ENCODE data around the gene MCTP2. TPM values are rescaled to one million over a fixed set of nuclear protein-coding genes. Genes with fewer than 3 reads are reported as not detected.
"Not testable (repeated sequence)": the region's sequence is repeated elsewhere in the genome, so short reads cannot be mapped to it uniquely, and the experiment has no call there.

The MCTP2 gene
- polyA plus RNA-seq, 3 donors: 2.4 to 7.4 (median 7.3) TPM

DNA sequence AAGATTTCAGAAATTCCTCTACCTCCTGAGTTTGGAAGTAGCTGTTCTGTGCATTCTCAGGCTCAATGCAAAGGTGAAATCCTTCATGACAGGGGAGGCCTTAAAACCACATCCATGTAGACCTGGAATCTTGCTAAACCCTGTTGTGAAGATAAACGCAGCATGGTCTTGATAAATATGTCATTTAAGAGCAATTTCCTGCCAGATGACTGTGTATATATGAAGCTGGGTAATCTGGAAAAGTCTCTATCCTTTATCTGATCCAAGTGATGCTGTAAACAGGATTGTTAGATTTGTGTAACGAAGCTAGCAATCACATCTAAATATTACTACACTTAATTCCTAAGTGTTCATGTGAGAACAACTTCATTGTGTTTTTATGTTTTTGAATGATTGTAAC is 9.1 kb downstream of the MCTP2 start:
- Mint-ChIP-seq H3K27me3 (ENCODE audit: low read depth in 3 of 3) (peaks cover 0 to 2% (median 0%) of the 10 kb centered on the region in 3 donors), H3K9me3 (no peaks in the 10 kb centered on the region), H3K4me3 (no peak overlapping the region), H3K36me3 (peaks cover 9 to 12% of the 10 kb centered on the region in 2 donors), H3K27ac (no peak overlapping the region), H3K4me1 (peaks cover 23% of the 10 kb centered on the region)
- no peaks in the 10 kb centered on the region for H3K9me3 ChIP-seq (replicated peaks in 1 of 2; ENCODE audit: control insufficient read depth in 1 of 2, insufficient read depth in 1 of 2, low read length in 2 of 2)
- H3K4me2 ChIP-seq (replicated peaks; ENCODE audit: extremely low read depth, low read length, poor library complexity, severe bottlenecking): no peak overlapping the region
- no peaks in the 10 kb centered on the region for H3K36me3 ChIP-seq (replicated peaks in 1 of 2; ENCODE audit: control insufficient read depth in 1 of 2, insufficient read depth in 2 of 2, low read length in 2 of 2)
- H3K79me2 ChIP-seq (ENCODE audit: insufficient read depth, low read length): peaks cover 54% of the 10 kb centered on the region
- intact Hi-C loops (cut with micrococcal nuclease): no loop called here
- H4K20me1 ChIP-seq (ENCODE audit: insufficient read depth, low read length): peaks cover 4% of the 10 kb centered on the region
- no peak overlapping the region for H2AFZ ChIP-seq (ENCODE audit: insufficient read depth, low read depth, low read length, poor library complexity, severe bottlenecking)
- peaks cover 10 to 15% of the 10 kb centered on the region in 2 donors for H3K4me1 ChIP-seq (ENCODE audit: control insufficient read depth in 1 of 2, insufficient read depth in 2 of 2, low read length in 2 of 2)
- no peak overlapping the region for H3K4me3 ChIP-seq (replicated peaks in 1 of 3; ENCODE audit: low read depth in 2 of 3, low read length in 3 of 3)
- no CpG with 5 or more reads among the region's 2 CpGs for WGBS (ENCODE audit: insufficient coverage)
- no peaks in the 10 kb centered on the region for H3K27me3 ChIP-seq (ENCODE audit: control insufficient read depth in 2 of 2, insufficient read depth in 2 of 2, low read length in 2 of 2)
- no peak overlapping the region for H3K27ac ChIP-seq (ENCODE audit: low read depth in 1 of 2, low read length in 2 of 2)
- no peak overlapping the region for H3K9ac ChIP-seq (ENCODE audit: insufficient read depth, low read length, poor library complexity, severe bottlenecking)
- no peak for DNase-seq
- TF ChIP-seq, protein P1, sequence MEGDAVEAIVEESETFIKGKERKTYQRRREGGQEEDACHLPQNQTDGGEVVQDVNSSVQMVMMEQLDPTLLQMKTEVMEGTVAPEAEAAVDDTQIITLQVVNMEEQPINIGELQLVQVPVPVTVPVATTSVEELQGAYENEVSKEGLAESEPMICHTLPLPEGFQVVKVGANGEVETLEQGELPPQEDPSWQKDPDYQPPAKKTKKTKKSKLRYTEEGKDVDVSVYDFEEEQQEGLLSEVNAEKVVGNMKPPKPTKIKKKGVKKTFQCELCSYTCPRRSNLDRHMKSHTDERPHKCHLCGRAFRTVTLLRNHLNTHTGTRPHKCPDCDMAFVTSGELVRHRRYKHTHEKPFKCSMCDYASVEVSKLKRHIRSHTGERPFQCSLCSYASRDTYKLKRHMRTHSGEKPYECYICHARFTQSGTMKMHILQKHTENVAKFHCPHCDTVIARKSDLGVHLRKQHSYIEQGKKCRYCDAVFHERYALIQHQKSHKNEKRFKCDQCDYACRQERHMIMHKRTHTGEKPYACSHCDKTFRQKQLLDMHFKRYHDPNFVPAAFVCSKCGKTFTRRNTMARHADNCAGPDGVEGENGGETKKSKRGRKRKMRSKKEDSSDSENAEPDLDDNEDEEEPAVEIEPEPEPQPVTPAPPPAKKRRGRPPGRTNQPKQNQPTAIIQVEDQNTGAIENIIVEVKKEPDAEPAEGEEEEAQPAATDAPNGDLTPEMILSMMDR (IDR thresholded peaks at IDR 0.05): no peak

DNA sequence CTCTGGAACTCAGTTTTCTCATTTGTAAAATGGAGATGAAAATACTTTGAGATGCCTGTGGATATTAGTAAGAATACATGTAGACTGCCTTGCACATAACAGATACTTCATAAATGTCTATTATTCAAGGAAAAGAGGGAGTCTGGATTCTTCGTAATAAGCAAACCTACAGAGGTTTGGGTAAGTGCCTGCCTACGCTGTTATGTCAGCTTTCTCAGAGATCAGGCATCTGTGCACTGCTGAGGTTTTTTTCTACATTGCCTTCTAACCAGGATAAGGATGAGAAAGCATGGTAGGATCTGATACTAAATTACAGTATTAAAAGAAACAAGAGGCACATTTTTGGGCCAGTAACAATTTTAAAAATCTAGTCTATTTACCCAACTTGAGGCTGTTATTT is 10.9 kb downstream of the MCTP2 start:
- peaks cover 0 to 2% (median 0%) of the 10 kb centered on the region in 3 donors for H3K27me3 Mint-ChIP-seq (ENCODE audit: low read depth in 3 of 3)
- H3K27me3 ChIP-seq (ENCODE audit: control insufficient read depth in 2 of 2, insufficient read depth in 2 of 2, low read length in 2 of 2): no peaks in the 10 kb centered on the region
- no peak overlapping the region for H3K4me2 ChIP-seq (replicated peaks; ENCODE audit: extremely low read depth, low read length, poor library complexity, severe bottlenecking)
- peaks cover 4% of the 10 kb centered on the region for H4K20me1 ChIP-seq (ENCODE audit: insufficient read depth, low read length)
- TF ChIP-seq, protein P1 (IDR thresholded peaks at IDR 0.05): no peak
- H3K4me1 ChIP-seq (ENCODE audit: control insufficient read depth in 1 of 2, insufficient read depth in 2 of 2, low read length in 2 of 2): peaks cover 7 to 10% of the 10 kb centered on the region in 2 donors
- WGBS (ENCODE audit: insufficient coverage): no CpG with 5 or more reads among the region's 2 CpGs
- H3K36me3 ChIP-seq (replicated peaks in 1 of 2; ENCODE audit: control insufficient read depth in 1 of 2, insufficient read depth in 2 of 2, low read length in 2 of 2): no peaks in the 10 kb centered on the region
- H3K4me1 Mint-ChIP-seq: peaks cover 14% of the 10 kb centered on the region
- H3K9me3 Mint-ChIP-seq: no peaks in the 10 kb centered on the region
- DNase-seq: no peak
- H2AFZ ChIP-seq (ENCODE audit: insufficient read depth, low read depth, low read length, poor library complexity, severe bottlenecking): no peak overlapping the region
- no peak overlapping the region for H3K4me3 ChIP-seq (replicated peaks in 1 of 3; ENCODE audit: low read depth in 2 of 3, low read length in 3 of 3)
- H3K36me3 Mint-ChIP-seq: peaks cover 6 to 11% of the 10 kb centered on the region in 2 donors
- no peak overlapping the region for H3K4me3 Mint-ChIP-seq
- no peaks in the 10 kb centered on the region for H3K9me3 ChIP-seq (replicated peaks in 1 of 2; ENCODE audit: control insufficient read depth in 1 of 2, insufficient read depth in 1 of 2, low read length in 2 of 2)
- H3K27ac ChIP-seq (ENCODE audit: low read depth in 1 of 2, low read length in 2 of 2): no peak overlapping the region
- intact Hi-C loops (cut with micrococcal nuclease): no loop called here
- H3K27ac Mint-ChIP-seq: no peak overlapping the region
- peaks cover 54% of the 10 kb centered on the region for H3K79me2 ChIP-seq (ENCODE audit: insufficient read depth, low read length)
- no peak overlapping the region for H3K9ac ChIP-seq (ENCODE audit: insufficient read depth, low read length, poor library complexity, severe bottlenecking)

DNA sequence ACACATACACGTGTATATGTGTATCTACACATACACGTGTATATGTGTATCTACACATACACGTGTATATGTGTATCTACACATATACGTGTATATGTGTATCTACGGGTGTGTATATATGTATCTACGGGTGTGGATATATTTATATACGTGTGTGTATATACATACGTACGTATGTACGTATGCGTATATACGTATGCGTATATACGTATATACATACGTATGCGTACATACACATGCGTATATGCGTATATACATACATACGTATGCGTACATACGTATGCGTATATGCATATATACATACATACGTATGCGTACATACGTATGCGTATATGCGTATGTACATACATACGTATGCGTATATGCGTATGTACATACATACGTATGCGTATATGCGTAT is 11.6 kb downstream of the MCTP2 start:
- H3K9ac ChIP-seq (ENCODE audit: insufficient read depth, low read length, poor library complexity, severe bottlenecking); H3K27ac Mint-ChIP-seq; H3K9me3 Mint-ChIP-seq; H3K27me3 ChIP-seq (ENCODE audit: control insufficient read depth in 2 of 2, insufficient read depth in 2 of 2, low read length in 2 of 2); H2AFZ ChIP-seq (ENCODE audit: insufficient read depth, low read depth, low read length, poor library complexity, severe bottlenecking); H3K9me3 ChIP-seq (replicated peaks in 1 of 2; ENCODE audit: control insufficient read depth in 1 of 2, insufficient read depth in 1 of 2, low read length in 2 of 2); H3K4me3 ChIP-seq (replicated peaks in 1 of 3; ENCODE audit: low read depth in 2 of 3, low read length in 3 of 3); intact Hi-C loops (cut with micrococcal nuclease); H3K27me3 Mint-ChIP-seq (ENCODE audit: low read depth in 3 of 3); H3K4me2 ChIP-seq (replicated peaks; ENCODE audit: extremely low read depth, low read length, poor library complexity, severe bottlenecking); H3K27ac ChIP-seq (ENCODE audit: low read depth in 1 of 2, low read length in 2 of 2); H4K20me1 ChIP-seq (ENCODE audit: insufficient read depth, low read length); H3K4me3 Mint-ChIP-seq; H3K4me1 ChIP-seq (ENCODE audit: control insufficient read depth in 1 of 2, insufficient read depth in 2 of 2, low read length in 2 of 2); H3K36me3 Mint-ChIP-seq; DNase-seq; H3K36me3 ChIP-seq (replicated peaks in 1 of 2; ENCODE audit: control insufficient read depth in 1 of 2, insufficient read depth in 2 of 2, low read length in 2 of 2): not testable (repeated sequence)
- 96% methylated on average over 26 of the region's 33 CpGs for WGBS (ENCODE audit: insufficient coverage)
- H3K79me2 ChIP-seq (ENCODE audit: insufficient read depth, low read length): peaks cover 48% of the 10 kb centered on the region
- H3K4me1 Mint-ChIP-seq: peaks cover 12% of the 10 kb centered on the region

Measured in CD14-positive monocyte (primary cell).